OCI-LY3 (cell line): ENCODE results near the gene NCOA1.

ENCODE experiments used
- CTCF ChIP-seq: fragments of 200-600, 300-600 bp; sonication (generic); IDR thresholded peaks from 2 replicates; pipeline ENCODE4 v1.5.1; 2014; ENCODE audit warnings: antibody characterized with exemption, low read length, low read depth
- EZH2phosphoT487 ChIP-seq: fragments of 200-600 bp; shearing (Covaris generic); IDR thresholded peaks from 2 replicates; pipeline ENCODE4 v1.6.1; 2018; ENCODE audit warnings: antibody characterized with exemption, mixed run types, low read depth

GRCh38 chr2:24749069-24749691 lies 258.1 kb downstream of the NCOA1 start:
- TF ChIP-seq EZH2phosphoT487 (no peak), CTCF (no peak)
